Loucy (cell line): Measurements from ENCODE around the gene FAM110C.

Source experiments
- CTCF ChIP-seq: fragments of 200-600 bp; sonication (generic); conservative IDR thresholded peaks from 2 replicates; pipeline ENCODE4 v1.5.1; 2014; ENCODE audit warnings: mild to moderate bottlenecking, antibody characterized with exemption, low read length
- EZH2phosphoT487 ChIP-seq: fragments of 200-600 bp; IDR thresholded peaks from 2 replicates; pipeline ENCODE4 v1.6.1; 2018; ENCODE audit warnings: antibody characterized with exemption, mild to moderate bottlenecking, moderate library complexity, borderline replicate concordance

GRCh38 chr2:55587-56448 is 9.5 kb upstream of the FAM110C start:
- TF ChIP-seq CTCF (no peak), EZH2phosphoT487 (no peak)
